DOHH2 (cell line): ENCODE measurements around the gene LRRC4.

Experiments
- EZH2phosphoT487 ChIP-seq: fragments of 200-600 bp; sonication (generic); IDR thresholded peaks from 2 replicates; pipeline ENCODE4 v1.6.1; 2017; ENCODE audit warnings: borderline replicate concordance, mild to moderate bottlenecking, antibody characterized with exemption, low read length, moderate library complexity, mixed read lengths
- TF ChIP-seq, protein P1 (sequence below): fragments of 200-600 bp; sonication (generic); IDR thresholded peaks from one replicate; pipeline ENCODE4 v1.5.1; 2014; ENCODE audit warnings: antibody characterized with exemption, mild to moderate bottlenecking, low read depth, low read length; ENCODE audit not compliant: poor library complexity, severe bottlenecking

DNA sequence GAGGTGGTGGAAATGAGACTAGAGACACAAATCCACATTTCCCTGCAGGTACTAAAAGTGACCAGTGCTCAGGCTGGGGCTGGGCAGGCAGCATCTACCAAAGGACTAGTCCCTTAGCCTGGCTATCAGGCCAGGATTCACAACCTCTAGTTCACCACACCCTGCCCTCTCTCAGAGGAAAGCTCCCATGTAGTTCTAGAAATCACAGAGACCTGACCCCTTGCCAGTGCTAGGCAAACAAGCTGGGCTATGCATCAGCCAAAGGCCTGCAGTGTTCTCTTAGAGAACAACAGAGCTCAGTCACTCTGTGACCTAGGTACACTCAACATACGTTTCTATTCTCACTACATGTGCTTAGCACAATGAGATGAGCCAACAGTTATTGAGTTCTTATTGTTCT, 26.7 kb upstream of the LRRC4 start:
- TF ChIP-seq, protein P1, sequence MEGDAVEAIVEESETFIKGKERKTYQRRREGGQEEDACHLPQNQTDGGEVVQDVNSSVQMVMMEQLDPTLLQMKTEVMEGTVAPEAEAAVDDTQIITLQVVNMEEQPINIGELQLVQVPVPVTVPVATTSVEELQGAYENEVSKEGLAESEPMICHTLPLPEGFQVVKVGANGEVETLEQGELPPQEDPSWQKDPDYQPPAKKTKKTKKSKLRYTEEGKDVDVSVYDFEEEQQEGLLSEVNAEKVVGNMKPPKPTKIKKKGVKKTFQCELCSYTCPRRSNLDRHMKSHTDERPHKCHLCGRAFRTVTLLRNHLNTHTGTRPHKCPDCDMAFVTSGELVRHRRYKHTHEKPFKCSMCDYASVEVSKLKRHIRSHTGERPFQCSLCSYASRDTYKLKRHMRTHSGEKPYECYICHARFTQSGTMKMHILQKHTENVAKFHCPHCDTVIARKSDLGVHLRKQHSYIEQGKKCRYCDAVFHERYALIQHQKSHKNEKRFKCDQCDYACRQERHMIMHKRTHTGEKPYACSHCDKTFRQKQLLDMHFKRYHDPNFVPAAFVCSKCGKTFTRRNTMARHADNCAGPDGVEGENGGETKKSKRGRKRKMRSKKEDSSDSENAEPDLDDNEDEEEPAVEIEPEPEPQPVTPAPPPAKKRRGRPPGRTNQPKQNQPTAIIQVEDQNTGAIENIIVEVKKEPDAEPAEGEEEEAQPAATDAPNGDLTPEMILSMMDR: no peak
- TF ChIP-seq EZH2phosphoT487: no peak
